NCI-H1105 treated with DMSO at 0.1 percent for 48 hours (cell line): ENCODE results near the gene ARID2.

Source experiments
- DNase-seq: peaks from one replicate; lab custom pipeline; 2025; lab: John Stamatoyannopoulos, UW

The ARID2 gene

GRCh38 chr12:45721954-45722353, 7.6 kb upstream of the ARID2 start:
- DNase-seq, result no peak

- peak; percentile 59 for DNase-seq
Observed at GRCh38 chr12:45725631-45726602, 3.6 kb upstream of the ARID2 start.

GRCh38 chr12:45726603-45727300, 2.8 kb upstream of the ARID2 start:
- peak; percentile 77 for DNase-seq

GRCh38 chr12:45727301-45727979, 2.1 kb upstream of the ARID2 start:
- DNase-seq, result peak; percentile 98

DNA sequence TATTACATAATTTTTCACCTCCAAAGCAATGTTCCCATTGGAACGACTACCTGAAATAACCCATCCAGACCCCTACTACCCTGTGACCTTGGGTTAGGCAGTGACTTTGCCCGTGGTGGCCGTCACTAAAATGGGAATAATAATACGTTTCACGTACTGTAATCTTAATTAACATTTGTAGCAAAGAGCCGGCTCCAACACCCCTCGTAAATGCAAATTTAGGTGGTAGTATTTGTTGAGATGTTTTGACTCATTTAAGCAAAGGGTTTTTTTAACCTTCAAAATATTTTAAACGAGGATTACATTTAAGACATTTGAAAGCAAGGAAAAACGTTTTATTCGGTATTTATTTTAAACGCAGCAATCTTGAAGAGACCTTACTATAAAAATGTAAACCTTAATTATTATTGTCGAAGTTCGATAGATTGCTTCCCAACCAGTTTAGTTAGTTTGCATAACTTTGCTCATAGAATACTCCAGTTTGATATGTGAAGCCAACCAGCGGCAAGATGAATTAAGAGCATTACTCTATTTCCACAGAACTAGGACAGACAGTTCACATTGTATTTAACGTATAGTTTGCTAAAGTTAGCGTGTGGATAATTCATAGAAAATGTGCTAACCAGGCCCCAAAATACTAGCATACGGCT, 1.4 kb upstream of the ARID2 start:
- peak; percentile 78 for DNase-seq

DNA sequence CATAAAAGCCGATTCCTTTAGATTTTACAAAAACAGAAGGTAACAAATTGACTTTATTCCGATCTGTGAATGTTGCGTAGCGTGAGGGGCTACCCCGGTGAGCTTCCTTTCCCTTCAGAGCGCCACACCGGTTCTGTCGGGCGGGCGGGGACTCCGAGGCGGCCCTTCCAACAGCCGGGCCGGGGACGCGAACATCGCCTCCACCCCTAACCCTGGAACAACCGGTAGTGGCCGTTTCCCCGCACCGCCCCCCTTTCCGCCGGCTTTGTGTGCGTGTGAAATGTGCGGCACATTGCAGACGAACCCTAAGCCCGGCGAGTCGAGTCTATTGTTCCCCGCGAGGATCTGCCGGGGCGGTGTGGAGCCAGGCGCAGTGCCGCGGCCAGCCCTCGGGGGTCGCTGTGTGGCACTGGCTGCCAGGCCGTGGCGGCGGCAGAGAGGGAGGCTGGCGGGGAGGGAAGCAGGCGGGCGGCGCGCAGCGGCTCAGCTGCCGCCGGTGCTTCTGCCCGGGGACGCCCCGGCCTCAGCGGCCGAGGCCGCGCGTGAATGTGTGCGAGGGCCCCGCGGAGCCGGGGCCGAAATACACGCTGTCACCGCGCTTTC, 775 bp upstream of the ARID2 start:
- DNase-seq, result peak; percentile 97

DNA sequence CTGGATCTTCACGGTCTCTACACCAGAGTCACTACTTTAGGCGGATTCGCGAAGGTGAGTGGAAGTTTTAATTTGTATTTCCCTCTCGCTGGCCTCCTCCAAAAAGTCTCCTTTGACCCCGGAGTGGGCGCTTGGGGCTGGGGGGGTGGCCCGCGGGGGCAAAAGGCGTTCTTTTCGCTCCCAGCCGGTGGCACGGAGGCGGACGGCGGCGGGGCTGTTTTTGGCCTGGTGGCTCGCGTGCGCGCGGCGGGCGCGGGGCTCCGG, 510 bp downstream of the ARID2 start:
- no peak for DNase-seq

DNA sequence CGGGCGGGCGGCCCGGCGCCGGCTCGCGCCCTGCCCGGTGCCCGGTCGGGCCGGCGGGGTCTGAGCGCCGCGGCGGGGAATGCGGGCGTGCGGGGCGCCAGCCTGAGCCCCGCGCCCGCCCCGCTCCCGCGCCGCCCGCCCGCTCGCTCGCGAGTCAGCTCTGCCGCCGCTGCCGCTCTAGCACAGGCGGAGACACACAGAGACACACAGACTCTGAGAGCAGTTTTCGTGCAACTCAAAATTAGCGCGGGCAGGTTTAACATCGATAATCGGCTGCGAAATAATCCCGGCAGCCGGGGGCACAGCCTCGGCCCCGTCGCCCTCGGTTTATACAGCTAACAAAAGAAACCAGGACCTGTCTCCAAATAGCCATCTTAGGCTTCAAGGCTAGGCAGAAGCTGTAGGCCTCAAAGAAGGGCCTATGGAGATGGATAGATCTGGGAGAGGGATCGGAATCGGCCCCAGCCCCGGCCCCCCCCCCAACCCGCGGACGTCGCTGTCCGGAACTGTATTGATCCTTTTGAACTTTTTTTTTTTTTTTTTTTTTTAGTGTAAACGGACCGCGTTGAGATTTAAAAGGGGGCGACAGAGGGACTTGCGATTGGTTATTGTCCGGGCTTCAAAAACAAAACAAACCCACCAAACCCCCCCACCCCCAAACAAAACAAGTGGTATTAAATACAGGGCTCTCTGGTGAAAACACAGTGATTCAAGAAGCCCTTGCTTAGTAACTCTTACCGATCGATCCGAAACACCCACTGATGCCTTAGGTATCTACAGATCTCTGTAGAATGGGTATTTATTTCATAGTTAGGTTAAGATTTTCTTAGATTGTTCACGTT, 1.1 kb downstream of the ARID2 start:
- peak; percentile 69 for DNase-seq

DNA sequence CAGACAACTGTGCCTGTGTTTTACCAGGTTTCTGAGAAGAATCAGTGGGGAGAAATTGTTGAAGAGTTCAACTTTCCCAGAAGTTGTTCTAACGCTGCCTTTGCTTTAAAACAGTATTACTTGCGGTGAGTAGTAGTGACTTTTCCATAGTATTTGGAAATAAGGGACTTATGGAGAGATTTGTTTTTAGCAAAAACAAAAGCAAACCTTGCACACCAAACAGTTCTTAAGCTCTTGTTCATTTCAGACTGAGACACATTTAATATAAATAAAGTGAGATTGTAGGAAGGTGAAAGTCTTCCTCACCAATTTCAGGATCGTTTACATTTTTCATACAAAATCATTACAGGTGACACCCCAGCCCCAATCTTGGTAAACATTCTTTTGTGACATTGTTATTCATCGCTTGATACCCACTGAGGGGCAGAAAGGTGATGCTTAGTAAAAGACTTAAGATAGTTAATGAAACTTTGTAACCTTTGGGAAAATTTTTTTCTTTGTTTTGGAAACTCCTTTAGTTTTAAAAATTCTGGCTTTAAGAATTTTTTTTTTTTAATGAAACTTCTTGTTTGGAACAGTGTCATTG, 1.8 kb downstream of the ARID2 start:
- no peak for DNase-seq

DNA sequence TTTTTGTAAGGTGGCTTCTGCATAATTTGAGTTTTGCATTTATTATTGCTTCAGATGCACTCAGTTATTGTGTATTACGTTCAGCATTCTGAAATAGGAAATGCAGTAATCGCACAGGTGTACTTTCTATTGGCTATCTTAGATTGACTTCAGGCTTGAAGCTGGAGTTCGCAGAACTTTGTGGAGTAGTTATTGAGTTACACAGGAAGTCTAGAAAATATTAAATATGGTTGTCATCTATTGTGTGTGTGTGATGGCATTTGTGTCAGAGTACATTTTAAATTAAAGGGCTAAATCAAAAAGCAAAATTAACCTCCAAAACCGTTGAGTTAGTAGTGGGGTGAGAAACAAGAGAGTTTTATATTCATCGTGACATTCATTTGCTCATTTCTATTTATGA, 2.7 kb downstream of the ARID2 start:
- peak; percentile 27 for DNase-seq

DNA sequence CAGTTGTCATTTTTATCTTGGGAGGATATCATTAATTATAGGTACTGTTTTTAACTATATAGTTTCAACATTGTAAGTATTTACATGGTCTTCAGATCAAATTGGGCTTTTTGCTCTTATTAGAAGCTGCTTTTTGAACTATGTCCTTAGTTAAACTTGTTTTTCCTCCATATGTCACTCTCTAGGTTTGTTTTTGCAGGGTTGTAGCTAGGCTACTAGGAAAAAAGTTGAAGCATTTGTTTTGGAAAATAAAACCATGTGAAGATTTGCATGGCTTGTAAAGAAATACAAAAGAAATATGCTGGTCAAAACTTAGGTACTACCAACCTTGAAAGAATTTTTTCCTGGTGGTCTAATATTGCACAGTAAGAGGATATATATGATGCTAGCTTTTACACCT, 3.4 kb downstream of the ARID2 start:
- no peak for DNase-seq

- no peak for DNase-seq
Observed at GRCh38 chr12:45737638-45738037, 8.1 kb downstream of the ARID2 start.

DNA sequence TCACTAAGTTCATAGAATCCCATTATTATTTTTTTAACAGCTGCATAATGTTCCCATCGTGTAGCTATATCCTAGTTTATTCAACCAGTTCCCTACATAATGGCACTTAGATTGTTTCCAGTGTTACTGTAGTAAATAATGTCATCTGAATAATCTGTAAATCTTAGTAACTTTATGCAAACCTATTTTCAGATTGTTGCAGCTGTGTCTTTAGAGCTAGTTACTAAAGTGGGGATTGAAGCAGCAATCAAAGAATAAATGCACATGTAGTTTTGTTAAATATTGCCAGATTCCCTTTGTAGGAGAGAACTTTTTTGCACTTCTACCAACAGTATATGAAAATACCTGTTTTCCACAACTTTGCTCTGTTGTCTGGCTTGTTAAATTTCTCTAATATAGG, 13.1 kb downstream of the ARID2 start:
- no peak for DNase-seq

DNA sequence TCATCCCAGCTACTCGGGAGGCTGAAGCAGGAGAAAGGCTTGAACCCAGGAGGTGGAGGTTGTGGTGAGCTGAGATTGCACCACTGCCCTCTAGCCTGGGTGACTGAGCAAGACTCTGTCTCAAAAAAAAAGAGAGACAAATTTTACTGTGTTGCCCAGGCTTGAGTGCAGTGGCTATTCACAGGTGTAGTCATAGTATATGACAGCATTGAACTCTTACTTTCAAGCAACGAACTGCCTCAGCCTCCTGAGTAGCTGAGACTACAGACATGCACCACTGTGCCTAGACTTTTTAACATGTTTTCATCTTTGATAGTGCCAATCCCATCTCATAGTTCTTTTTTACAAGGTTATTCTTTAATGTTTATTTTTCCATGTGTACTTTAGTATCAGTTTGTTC, 13.7 kb downstream of the ARID2 start:
- no peak for DNase-seq

DNA sequence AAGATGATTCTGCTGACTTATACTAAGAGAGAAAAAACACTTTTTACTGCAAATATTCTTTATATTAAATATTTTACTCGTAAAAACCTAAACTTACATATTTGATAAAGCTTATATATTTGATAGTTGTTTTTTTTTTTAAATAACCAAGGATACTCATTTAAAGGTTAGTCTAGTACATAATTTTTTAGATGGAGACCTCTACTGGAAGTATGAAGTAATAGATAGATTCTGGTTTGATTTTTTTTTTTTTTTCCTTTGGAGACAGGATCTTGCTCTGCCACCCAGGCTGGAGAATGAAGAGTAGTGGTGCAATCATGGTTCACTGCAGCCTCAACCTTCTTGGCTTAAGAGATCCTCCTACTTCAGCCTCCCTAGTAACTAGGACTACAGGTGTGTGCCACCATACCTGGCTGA, 16.4 kb downstream of the ARID2 start:
- no peak for DNase-seq

GRCh38 chr12:45756666-45757065, 27.2 kb downstream of the ARID2 start:
- DNase-seq, result no peak

DNA sequence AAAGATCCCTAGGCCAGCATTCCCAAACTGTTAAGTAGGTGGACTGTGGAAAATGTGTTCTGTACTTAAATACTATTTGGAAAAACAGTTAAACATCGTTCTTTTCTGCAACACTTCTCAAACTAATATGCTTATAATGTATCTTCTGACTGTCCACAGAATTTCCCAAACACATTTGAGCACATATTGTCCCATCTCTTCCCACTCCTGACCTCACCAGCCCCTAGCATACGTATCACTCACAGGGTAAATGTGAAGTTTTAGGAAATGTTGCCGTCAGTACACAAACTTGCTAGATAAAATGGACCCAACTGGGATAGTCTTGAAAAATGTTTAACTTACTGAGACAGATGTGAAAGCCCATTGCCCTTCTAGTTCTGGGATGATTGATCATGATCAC, 27.7 kb downstream of the ARID2 start:
- DNase-seq, result no peak

- DNase-seq, result no peak
Observed at GRCh38 chr12:45760333-45760732, 30.8 kb downstream of the ARID2 start.

- DNase-seq, result peak; percentile 57
Observed at GRCh38 chr12:45762185-45763110, 32.9 kb downstream of the ARID2 start.

GRCh38 chr12:45763381-45763780, 33.9 kb downstream of the ARID2 start:
- DNase-seq, result no peak
